Loucy (cell line): Measurements from ENCODE around the gene ALS2.

Experiments
- H2AFZ ChIP-seq: fragments of 200-600 bp; sonication (generic); 2 replicates; pipeline ENCODE4 v1.6.0; 2016; ENCODE audit warnings: antibody characterized with exemption, mild to moderate bottlenecking, low read length, moderate library complexity
- H3F3A ChIP-seq: fragments of 200-600 bp; 2 replicates; pipeline ENCODE4 v1.6.0; 2016; ENCODE audit warnings: antibody characterized with exemption, low read depth, mild to moderate bottlenecking
- H3K27me3 ChIP-seq: fragments of 200-600 bp; sonication (generic); 2 replicates; pipeline ENCODE4 v1.6.1; 2014; ENCODE audit warnings: low read length, mild to moderate bottlenecking; ENCODE audit not compliant: insufficient read depth, poor library complexity, severe bottlenecking
- H3K36me3 ChIP-seq: fragments of 200-600 bp; sonication (generic); 2 replicates; pipeline ENCODE4 v1.6.1; 2016; ENCODE audit warnings: low read length; ENCODE audit not compliant: insufficient read depth
- H3K4me1 ChIP-seq: fragments of 200-600 bp; sonication (generic); 2 replicates; pipeline ENCODE4 v1.5.1; 2014; ENCODE audit warnings: low read length, mild to moderate bottlenecking; ENCODE audit not compliant: insufficient read depth, poor library complexity, severe bottlenecking
- H3K4me2 ChIP-seq: fragments of 200-600 bp; sonication (generic); 2 replicates; pipeline ENCODE4 v1.6.0; 2014; ENCODE audit warnings: antibody characterized with exemption, low read length, low read depth, mild to moderate bottlenecking; ENCODE audit not compliant: poor library complexity, severe bottlenecking
- H3K4me3 ChIP-seq: fragments of 200-600 bp; sonication (generic); 2 replicates; pipeline ENCODE4 v1.5.1; 2014; ENCODE audit warnings: low read length, mild to moderate bottlenecking, mixed read lengths; ENCODE audit not compliant: poor library complexity, severe bottlenecking
- H3K79me2 ChIP-seq: fragments of 200-600 bp; sonication (generic); 2 replicates; pipeline ENCODE4 v1.6.1; 2014; ENCODE audit warnings: low read length; ENCODE audit not compliant: insufficient read depth
- H3K9ac ChIP-seq: fragments of 200-600 bp; sonication (generic); 2 replicates; pipeline ENCODE4 v1.6.0; 2014; ENCODE audit warnings: mild to moderate bottlenecking, low read depth, low read length, moderate library complexity; ENCODE audit not compliant: poor library complexity, severe bottlenecking
- H3K9me2 ChIP-seq: fragments of 200-600 bp; sonication (generic); replicated peaks from 2 replicates; pipeline ENCODE4 v1.6.1; 2016; ENCODE audit warnings: low read depth, low read length, mixed read lengths
- H3K9me3 ChIP-seq: fragments of 200-600 bp; sonication (generic); 2 replicates; pipeline ENCODE4 v1.6.1; 2014; ENCODE audit warnings: mild to moderate bottlenecking, antibody characterized with exemption, low read length, low read depth; ENCODE audit not compliant: insufficient read depth
- H4K20me1 ChIP-seq: fragments of 200-600 bp; sonication (generic); 2 replicates; pipeline ENCODE4 v1.6.0; 2014; ENCODE audit warnings: antibody characterized with exemption, low read length, mild to moderate bottlenecking; ENCODE audit not compliant: insufficient read depth, poor library complexity, severe bottlenecking
- EZH2phosphoT487 ChIP-seq: fragments of 200-600 bp; IDR thresholded peaks from 2 replicates; pipeline ENCODE4 v1.6.1; 2018; ENCODE audit warnings: antibody characterized with exemption, mild to moderate bottlenecking, moderate library complexity, borderline replicate concordance
- TF ChIP-seq, protein P1 (sequence below): fragments of 200-600 bp; sonication (generic); conservative IDR thresholded peaks from 2 replicates; pipeline ENCODE4 v1.5.1; 2014; ENCODE audit warnings: mild to moderate bottlenecking, antibody characterized with exemption, low read length

Gene ALS2

DNA sequence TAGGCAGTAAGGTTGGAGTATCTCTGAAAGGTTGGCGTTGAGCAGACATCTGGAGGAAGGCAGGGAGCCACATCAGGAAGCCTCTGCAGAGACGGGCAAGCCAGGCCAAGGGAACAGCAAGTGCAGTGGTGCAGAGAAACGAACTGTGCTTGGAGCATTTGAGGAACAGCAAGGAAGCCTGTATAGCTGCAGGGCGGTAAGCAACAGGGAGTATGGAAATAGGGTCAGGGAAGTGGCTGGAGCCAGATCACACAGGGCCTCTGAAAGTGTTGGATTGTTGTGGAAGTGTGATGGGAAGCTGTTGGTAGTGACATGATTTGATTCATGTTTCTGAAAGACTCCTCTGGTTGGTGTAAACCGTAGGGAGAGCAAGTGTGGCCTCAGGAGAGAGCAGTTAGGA is 124.0 kb downstream of the ALS2 start:
- H3K4me3 ChIP-seq = no peak overlapping the region
- H3K4me2 ChIP-seq = no peak overlapping the region
- H4K20me1 ChIP-seq = no peaks in the 10 kb centered on the region
- H3K36me3 ChIP-seq = no peaks in the 10 kb centered on the region
- H3K9ac ChIP-seq = no peak overlapping the region
- TF ChIP-seq EZH2phosphoT487 = no peak
- TF ChIP-seq, protein P1, sequence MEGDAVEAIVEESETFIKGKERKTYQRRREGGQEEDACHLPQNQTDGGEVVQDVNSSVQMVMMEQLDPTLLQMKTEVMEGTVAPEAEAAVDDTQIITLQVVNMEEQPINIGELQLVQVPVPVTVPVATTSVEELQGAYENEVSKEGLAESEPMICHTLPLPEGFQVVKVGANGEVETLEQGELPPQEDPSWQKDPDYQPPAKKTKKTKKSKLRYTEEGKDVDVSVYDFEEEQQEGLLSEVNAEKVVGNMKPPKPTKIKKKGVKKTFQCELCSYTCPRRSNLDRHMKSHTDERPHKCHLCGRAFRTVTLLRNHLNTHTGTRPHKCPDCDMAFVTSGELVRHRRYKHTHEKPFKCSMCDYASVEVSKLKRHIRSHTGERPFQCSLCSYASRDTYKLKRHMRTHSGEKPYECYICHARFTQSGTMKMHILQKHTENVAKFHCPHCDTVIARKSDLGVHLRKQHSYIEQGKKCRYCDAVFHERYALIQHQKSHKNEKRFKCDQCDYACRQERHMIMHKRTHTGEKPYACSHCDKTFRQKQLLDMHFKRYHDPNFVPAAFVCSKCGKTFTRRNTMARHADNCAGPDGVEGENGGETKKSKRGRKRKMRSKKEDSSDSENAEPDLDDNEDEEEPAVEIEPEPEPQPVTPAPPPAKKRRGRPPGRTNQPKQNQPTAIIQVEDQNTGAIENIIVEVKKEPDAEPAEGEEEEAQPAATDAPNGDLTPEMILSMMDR = no peak
- H3K4me1 ChIP-seq = no peaks in the 10 kb centered on the region
- H3F3A ChIP-seq = no peaks in the 10 kb centered on the region
- H3K9me3 ChIP-seq = no peaks in the 10 kb centered on the region
- peak overlapping the region; percentile 10; the same call in 1 of the 2 replicates for H2AFZ ChIP-seq
- no peaks in the 10 kb centered on the region for H3K79me2 ChIP-seq
- no peaks in the 10 kb centered on the region for H3K27me3 ChIP-seq
- H3K9me2 ChIP-seq = no peaks in the 10 kb centered on the region

DNA sequence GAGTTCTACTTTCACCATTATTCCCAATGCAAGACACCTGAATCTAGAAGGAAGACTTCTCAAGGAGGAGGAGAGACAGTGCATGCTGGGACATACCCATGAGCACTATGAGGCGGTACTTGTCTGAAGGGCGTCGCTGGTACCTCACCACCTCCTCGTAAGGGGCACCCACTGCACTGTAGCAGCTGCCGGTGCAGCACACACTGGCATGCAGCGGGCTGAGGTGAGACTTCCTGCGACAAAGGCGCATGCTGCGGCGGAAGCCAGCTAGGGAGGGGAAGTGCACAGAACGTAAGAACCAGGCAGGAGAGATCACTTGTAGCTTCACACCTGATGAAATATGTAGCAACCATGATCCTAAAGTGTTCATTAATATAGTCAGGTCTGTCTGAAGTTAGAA is 124.6 kb downstream of the ALS2 start:
- no peak overlapping the region for H3K9ac ChIP-seq
- H3F3A ChIP-seq = no peaks in the 10 kb centered on the region
- TF ChIP-seq, protein P1 = no peak
- TF ChIP-seq EZH2phosphoT487 = no peak
- no peak overlapping the region for H3K4me2 ChIP-seq
- H4K20me1 ChIP-seq = no peaks in the 10 kb centered on the region
- H3K4me3 ChIP-seq = no peak overlapping the region
- H3K27me3 ChIP-seq = no peaks in the 10 kb centered on the region
- H3K9me3 ChIP-seq = no peaks in the 10 kb centered on the region
- no peaks in the 10 kb centered on the region for H3K4me1 ChIP-seq
- no peak overlapping the region for H2AFZ ChIP-seq
- H3K9me2 ChIP-seq = no peaks in the 10 kb centered on the region
- no peaks in the 10 kb centered on the region for H3K36me3 ChIP-seq
- no peaks in the 10 kb centered on the region for H3K79me2 ChIP-seq

DNA sequence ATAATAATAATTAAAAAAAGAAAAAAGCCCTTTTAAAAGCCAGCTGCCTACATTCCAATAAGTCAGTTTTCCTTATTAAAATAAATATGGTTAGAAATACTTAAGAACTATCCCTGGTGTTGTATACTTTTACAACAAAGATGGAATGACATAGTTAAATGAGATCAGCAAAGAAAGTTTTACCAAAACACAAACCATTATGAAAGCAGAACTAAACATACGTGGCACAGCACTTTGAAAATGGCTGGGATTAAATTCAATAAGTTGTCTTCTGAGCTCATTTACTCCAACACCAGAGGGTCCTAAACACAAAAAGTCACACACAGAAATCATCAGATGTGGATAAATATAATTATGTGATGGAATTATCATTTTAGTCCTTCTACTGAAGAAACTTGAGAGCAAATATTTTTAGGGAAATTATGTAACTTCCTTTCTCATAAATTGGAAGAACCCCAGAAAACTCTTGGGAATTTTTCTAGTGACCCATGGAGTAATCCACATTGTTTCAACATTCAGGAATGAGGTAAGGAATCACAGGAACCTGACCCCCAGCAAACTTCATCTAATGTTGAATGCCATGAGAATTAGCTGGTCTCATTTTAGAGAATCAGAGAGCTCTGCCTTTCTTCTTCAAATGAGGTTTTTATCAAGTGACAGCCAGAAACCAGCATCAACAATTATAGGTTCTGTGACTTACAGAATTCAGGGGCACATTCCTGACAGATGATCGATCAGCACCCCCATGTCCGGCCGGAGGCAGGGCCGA is 125.9 kb downstream of the ALS2 start:
- no peaks in the 10 kb centered on the region for H3K27me3 ChIP-seq
- no peaks in the 10 kb centered on the region for H3K4me1 ChIP-seq
- no peak overlapping the region for H2AFZ ChIP-seq
- H3K4me2 ChIP-seq = no peak overlapping the region
- H4K20me1 ChIP-seq = no peaks in the 10 kb centered on the region
- no peaks in the 10 kb centered on the region for H3K79me2 ChIP-seq
- H3F3A ChIP-seq = no peaks in the 10 kb centered on the region
- H3K9ac ChIP-seq = no peak overlapping the region
- H3K9me2 ChIP-seq = no peaks in the 10 kb centered on the region
- no peak for TF ChIP-seq EZH2phosphoT487
- TF ChIP-seq, protein P1 = no peak
- no peaks in the 10 kb centered on the region for H3K9me3 ChIP-seq
- H3K36me3 ChIP-seq = no peaks in the 10 kb centered on the region
- no peak overlapping the region for H3K4me3 ChIP-seq
